Endodermal cell (in vitro differentiated cells): ENCODE results near the gene IL1RAPL2. TPM values are rescaled to one million over a fixed set of nuclear protein-coding genes. Genes with fewer than 3 reads are reported as not detected.

ENCODE experiments used
- DNase-seq: peaks from one replicate; pipeline ENCODE4 v3.0.0-alpha.2; 2017
- H3K27ac ChIP-seq: 2 replicates; pipeline ENCODE4 v1.5.1; 2013; ENCODE audit warnings: mild to moderate bottlenecking, low read depth, low read length, moderate library complexity
- H3K27me3 ChIP-seq: 2 replicates; pipeline ENCODE4 v1.6.1; 2013; ENCODE audit warnings: mild to moderate bottlenecking, low read length, moderate library complexity; ENCODE audit not compliant: insufficient read depth, control insufficient read depth, poor library complexity, severe bottlenecking
- H3K36me3 ChIP-seq: 2 replicates; pipeline ENCODE4 v1.7.0; 2013; ENCODE audit warnings: mild to moderate bottlenecking, low read length, moderate library complexity; ENCODE audit not compliant: control insufficient read depth, insufficient read depth
- H3K4me1 ChIP-seq: one replicate; pipeline ENCODE4 v1.7.0; 2013; ENCODE audit warnings: low read length; ENCODE audit not compliant: control insufficient read depth, insufficient read depth
- H3K4me3 ChIP-seq: 2 replicates; pipeline ENCODE4 v1.5.1; 2013; ENCODE audit warnings: mild to moderate bottlenecking, low read length, moderate library complexity
- H3K9ac ChIP-seq: 2 replicates; pipeline ENCODE4 v1.6.1; 2013; ENCODE audit warnings: mild to moderate bottlenecking, low read length, moderate library complexity; ENCODE audit not compliant: poor library complexity, severe bottlenecking; ENCODE audit errors: extremely low read depth
- H3K9me3 ChIP-seq: 2 replicates; pipeline ENCODE4 v1.6.1; 2013; ENCODE audit warnings: mild to moderate bottlenecking, low read length, moderate library complexity; ENCODE audit not compliant: control insufficient read depth
- H3K27ac Mint-ChIP-seq: 2 replicates; pipeline ENCODE4 v1.8.0; 2020; ENCODE audit warnings: mixed read lengths
- H3K27me3 Mint-ChIP-seq: 2 replicates; pipeline ENCODE4 v1.8.0; 2021; ENCODE audit warnings: mild to moderate bottlenecking, mixed read lengths; ENCODE audit not compliant: insufficient read depth
- H3K36me3 Mint-ChIP-seq: 2 replicates; pipeline ENCODE4 v1.8.0; 2020; ENCODE audit warnings: low read depth, mixed read lengths
- H3K4me1 Mint-ChIP-seq: 2 replicates; pipeline ENCODE4 v1.8.0; 2020; ENCODE audit warnings: mixed read lengths
- H3K4me3 Mint-ChIP-seq: 2 replicates; pipeline ENCODE4 v1.8.0; 2020; ENCODE audit warnings: mild to moderate bottlenecking, moderate library complexity, mixed read lengths
- H3K9me3 Mint-ChIP-seq: 2 replicates; pipeline ENCODE4 v1.8.0; 2020; ENCODE audit warnings: mild to moderate bottlenecking, mixed read lengths
- WGBS, 2 experiments: methylation state at CpG; one replicate each; pipeline versions ENCODE4 v1.1.5 to v1.1.7; 2013; ENCODE audit warnings: missing lambda C conversion rate in 2 of 2, mixed read lengths in 1 of 2; ENCODE audit not compliant: insufficient coverage in 1 of 2, insufficient read length in 1 of 2; 5-methylcytosine and 5-hydroxymethylcytosine counted together
- total RNA-seq, 2 donors: library from RNA; stranded (reverse); fragmentation: NEBNext Ultra II Directional in 1 of 2; extraction: Animal tissue kit (Norgen Biotek cat#: 25700) in 1 of 2; gene quantifications; 2 replicates in 1 of 2; 3 replicates in 1 of 2; pipeline ENCODE4 v1.2.1, GENCODE V29; 2021
- TF ChIP-seq, protein P1 (sequence below): fragments of 200-600 bp; sonication (generic); conservative IDR thresholded peaks from 2 replicates; pipeline ENCODE4 v1.5.0; 2021; ENCODE audit warnings: antibody characterized with exemption, mild to moderate bottlenecking

The IL1RAPL2 gene
- total RNA-seq, 2 donors from 2014 or later: 0.13 TPM; not detected in 1

DNA sequence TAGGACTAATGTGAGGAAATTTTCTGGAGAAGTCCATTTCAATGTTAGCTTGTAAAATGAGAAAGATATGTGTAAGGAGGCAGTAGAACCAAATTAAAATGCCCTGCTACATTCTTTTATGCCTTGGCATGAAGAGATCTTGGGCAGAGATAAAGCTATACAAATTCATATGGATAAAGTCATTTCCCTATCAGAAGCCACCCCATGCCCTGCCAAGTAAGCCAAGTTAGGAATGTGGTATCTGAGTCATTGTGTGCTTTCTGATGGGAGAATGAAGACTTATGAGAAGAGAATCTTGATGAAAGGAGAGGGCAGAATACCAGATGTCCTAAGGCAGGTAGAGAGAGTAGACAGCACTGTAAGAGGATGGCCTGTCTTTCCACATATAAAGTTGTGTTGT lies 570.8 kb downstream of the IL1RAPL2 start:
- Histone ChIP-seq H3K4me3 (no peak overlapping the region), H3K9me3 (no peaks in the 10 kb centered on the region), H3K27me3 (no peaks in the 10 kb centered on the region), H3K27ac (no peak overlapping the region), H3K36me3 (no peaks in the 10 kb centered on the region), H3K4me1 (no peaks in the 10 kb centered on the region), H3K9ac (no peak overlapping the region)
- Mint-ChIP-seq H3K4me3 (no peak overlapping the region), H3K36me3 (no peaks in the 10 kb centered on the region), H3K27me3 (no peaks in the 10 kb centered on the region), H3K27ac (no peak overlapping the region), H3K9me3 (peaks cover 31% of the 10 kb centered on the region), H3K4me1 (no peaks in the 10 kb centered on the region)
- TF ChIP-seq, protein P1, sequence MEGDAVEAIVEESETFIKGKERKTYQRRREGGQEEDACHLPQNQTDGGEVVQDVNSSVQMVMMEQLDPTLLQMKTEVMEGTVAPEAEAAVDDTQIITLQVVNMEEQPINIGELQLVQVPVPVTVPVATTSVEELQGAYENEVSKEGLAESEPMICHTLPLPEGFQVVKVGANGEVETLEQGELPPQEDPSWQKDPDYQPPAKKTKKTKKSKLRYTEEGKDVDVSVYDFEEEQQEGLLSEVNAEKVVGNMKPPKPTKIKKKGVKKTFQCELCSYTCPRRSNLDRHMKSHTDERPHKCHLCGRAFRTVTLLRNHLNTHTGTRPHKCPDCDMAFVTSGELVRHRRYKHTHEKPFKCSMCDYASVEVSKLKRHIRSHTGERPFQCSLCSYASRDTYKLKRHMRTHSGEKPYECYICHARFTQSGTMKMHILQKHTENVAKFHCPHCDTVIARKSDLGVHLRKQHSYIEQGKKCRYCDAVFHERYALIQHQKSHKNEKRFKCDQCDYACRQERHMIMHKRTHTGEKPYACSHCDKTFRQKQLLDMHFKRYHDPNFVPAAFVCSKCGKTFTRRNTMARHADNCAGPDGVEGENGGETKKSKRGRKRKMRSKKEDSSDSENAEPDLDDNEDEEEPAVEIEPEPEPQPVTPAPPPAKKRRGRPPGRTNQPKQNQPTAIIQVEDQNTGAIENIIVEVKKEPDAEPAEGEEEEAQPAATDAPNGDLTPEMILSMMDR: no peak
- DNase-seq: no peak

DNA sequence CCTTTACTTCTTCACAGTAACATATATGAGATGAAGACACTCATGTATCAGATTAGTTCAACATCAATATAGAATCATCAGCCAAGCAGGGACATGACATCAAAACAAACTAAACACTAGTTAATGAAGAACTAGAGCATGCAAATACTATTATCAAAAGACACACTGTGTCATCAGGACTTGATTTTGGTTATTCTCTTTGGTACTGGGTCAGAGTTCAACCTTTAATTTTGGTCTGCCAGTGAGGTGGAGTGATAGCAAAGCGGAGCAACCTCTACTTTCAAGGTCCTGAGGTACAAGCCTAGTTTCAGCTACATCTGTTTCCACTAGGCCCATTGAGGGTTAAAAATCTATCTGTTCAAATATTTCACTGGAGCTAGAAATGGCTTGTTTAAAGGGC lies 584.0 kb downstream of the IL1RAPL2 start:
- Mint-ChIP-seq H3K27me3 (no peaks in the 10 kb centered on the region), H3K4me1 (no peaks in the 10 kb centered on the region), H3K9me3 (peaks cover 43% of the 10 kb centered on the region), H3K4me3 (no peak overlapping the region), H3K36me3 (no peaks in the 10 kb centered on the region), H3K27ac (no peak overlapping the region)
- no peak for DNase-seq
- TF ChIP-seq, protein P1: no peak
- WGBS, 2 experiments: 100% methylated on average over 1 of the region's 1 CpG; no CpG with 5 or more reads in 1 of the 2 experiments
- Histone ChIP-seq H3K4me3 (no peak overlapping the region), H3K9ac (no peak overlapping the region), H3K4me1 (no peaks in the 10 kb centered on the region), H3K36me3 (no peaks in the 10 kb centered on the region), H3K9me3 (no peaks in the 10 kb centered on the region), H3K27ac (no peak overlapping the region), H3K27me3 (no peaks in the 10 kb centered on the region)

DNA sequence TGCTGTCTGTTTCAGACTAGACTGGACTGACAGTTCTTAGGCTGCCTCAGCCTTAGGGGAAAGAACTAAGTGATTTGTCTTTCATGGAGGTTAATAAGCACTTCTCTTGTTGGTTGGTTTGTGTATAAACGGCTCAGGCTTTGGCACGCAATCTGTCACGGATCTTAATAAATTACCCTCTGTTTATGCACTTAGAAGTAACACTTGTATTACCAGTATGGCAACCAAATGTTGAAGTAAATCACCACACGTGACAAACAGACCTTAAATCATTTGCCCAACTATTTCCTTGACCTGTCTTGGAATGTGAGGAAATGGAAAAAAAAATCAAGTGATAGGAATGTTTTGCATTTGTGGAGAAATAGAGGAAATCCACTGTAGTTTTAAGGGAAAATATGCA lies 584.6 kb downstream of the IL1RAPL2 start:
- no peaks in the 10 kb centered on the region for H3K27me3 ChIP-seq
- DNase-seq: no peak
- Mint-ChIP-seq H3K4me3 (no peak overlapping the region), H3K9me3 (peaks cover 44% of the 10 kb centered on the region), H3K27me3 (no peaks in the 10 kb centered on the region), H3K36me3 (no peaks in the 10 kb centered on the region), H3K4me1 (no peaks in the 10 kb centered on the region), H3K27ac (no peak overlapping the region)
- no peaks in the 10 kb centered on the region for H3K36me3 ChIP-seq
- no peaks in the 10 kb centered on the region for H3K9me3 ChIP-seq
- no peak overlapping the region for H3K9ac ChIP-seq
- 50% methylated on average over 2 of the region's 4 CpGs; no CpG with 5 or more reads in 1 of the 2 experiments for WGBS, 2 experiments
- no peak overlapping the region for H3K4me3 ChIP-seq
- no peak overlapping the region for H3K27ac ChIP-seq
- TF ChIP-seq, protein P1: no peak
- H3K4me1 ChIP-seq: no peaks in the 10 kb centered on the region
